HFFc6 (cell line): ENCODE results near the gene ACTN3. TPM values are rescaled to one million over a fixed set of nuclear protein-coding genes. Genes with fewer than 3 reads are reported as not detected.

ENCODE experiments used
- DNase-seq: peaks from one replicate; pipeline ENCODE4 v3.0.0-alpha.2; 2018
- H3K27ac Mint-ChIP-seq: 2 replicates; pipeline ENCODE4 v1.8.0; 2020; ENCODE audit warnings: mild to moderate bottlenecking, mixed read lengths
- H3K27me3 Mint-ChIP-seq: 2 replicates; pipeline ENCODE4 v1.8.0; 2021; ENCODE audit warnings: mild to moderate bottlenecking, moderate library complexity, mixed read lengths; ENCODE audit not compliant: insufficient read depth
- H3K36me3 Mint-ChIP-seq: 2 replicates; pipeline ENCODE4 v1.8.0; 2021; ENCODE audit warnings: low read depth, mixed read lengths
- H3K4me1 Mint-ChIP-seq: 2 replicates; pipeline ENCODE4 v1.8.0; 2020; ENCODE audit warnings: low read depth, mixed read lengths
- H3K4me3 Mint-ChIP-seq: 2 replicates; pipeline ENCODE4 v1.8.0; 2020; ENCODE audit warnings: mild to moderate bottlenecking, moderate library complexity, mixed read lengths
- H3K9me3 Mint-ChIP-seq: 2 replicates; pipeline ENCODE4 v1.8.0; 2020; ENCODE audit warnings: mild to moderate bottlenecking, mixed read lengths
- total RNA-seq, 6 experiments: library from RNA; stranded (reverse); fragmentation: NEBNext Ultra II Directional; extraction: Animal tissue kit (Norgen Biotek cat#: 25700); gene quantifications; 2 replicates in 1 of 6; 3 replicates in 5 of 6; pipeline ENCODE4 v1.2.3, GENCODE V29; 2021
- TF ChIP-seq, protein P1 (sequence below): fragments of 200-600 bp; sonication (generic); IDR thresholded peaks from 2 replicates; pipeline ENCODE4 v1.5.0; 2021; ENCODE audit warnings: antibody characterized with exemption, mild to moderate bottlenecking

Gene ACTN3
- total RNA-seq, 6 experiments from 2014 or later = 0.07 to 0.24 (median 0.10) TPM; not detected in 2

DNA sequence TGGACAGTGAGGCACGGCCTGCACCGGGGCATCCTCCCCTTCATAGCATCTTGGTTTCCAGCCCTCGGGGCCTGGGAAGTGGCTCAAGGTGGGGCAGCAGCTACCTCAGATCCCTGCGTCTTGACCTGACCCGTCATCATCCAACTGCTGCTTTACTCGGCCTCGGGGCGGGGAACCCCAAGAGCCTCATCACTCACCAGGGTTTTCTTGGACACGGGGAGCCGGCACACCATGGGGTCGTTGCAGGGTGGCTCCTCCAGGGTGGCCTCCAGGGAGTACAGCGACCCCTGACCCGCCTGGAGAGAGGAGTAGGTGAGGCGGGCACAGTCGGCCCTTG lies 21.1 kb downstream of the ACTN3 start:
- Mint-ChIP-seq H3K27me3 (peaks cover 15% of the 10 kb centered on the region), H3K9me3 (no peaks in the 10 kb centered on the region), H3K4me1 (peaks cover 5% of the 10 kb centered on the region; the same call in 1 of the 2 replicates), H3K36me3 (no peaks in the 10 kb centered on the region), H3K4me3 (peak overlapping the region; percentile 65), H3K27ac (no peak overlapping the region)
- TF ChIP-seq, protein P1, sequence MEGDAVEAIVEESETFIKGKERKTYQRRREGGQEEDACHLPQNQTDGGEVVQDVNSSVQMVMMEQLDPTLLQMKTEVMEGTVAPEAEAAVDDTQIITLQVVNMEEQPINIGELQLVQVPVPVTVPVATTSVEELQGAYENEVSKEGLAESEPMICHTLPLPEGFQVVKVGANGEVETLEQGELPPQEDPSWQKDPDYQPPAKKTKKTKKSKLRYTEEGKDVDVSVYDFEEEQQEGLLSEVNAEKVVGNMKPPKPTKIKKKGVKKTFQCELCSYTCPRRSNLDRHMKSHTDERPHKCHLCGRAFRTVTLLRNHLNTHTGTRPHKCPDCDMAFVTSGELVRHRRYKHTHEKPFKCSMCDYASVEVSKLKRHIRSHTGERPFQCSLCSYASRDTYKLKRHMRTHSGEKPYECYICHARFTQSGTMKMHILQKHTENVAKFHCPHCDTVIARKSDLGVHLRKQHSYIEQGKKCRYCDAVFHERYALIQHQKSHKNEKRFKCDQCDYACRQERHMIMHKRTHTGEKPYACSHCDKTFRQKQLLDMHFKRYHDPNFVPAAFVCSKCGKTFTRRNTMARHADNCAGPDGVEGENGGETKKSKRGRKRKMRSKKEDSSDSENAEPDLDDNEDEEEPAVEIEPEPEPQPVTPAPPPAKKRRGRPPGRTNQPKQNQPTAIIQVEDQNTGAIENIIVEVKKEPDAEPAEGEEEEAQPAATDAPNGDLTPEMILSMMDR = no peak; the same call in 1 of the 2 replicates
- no peak for DNase-seq

DNA sequence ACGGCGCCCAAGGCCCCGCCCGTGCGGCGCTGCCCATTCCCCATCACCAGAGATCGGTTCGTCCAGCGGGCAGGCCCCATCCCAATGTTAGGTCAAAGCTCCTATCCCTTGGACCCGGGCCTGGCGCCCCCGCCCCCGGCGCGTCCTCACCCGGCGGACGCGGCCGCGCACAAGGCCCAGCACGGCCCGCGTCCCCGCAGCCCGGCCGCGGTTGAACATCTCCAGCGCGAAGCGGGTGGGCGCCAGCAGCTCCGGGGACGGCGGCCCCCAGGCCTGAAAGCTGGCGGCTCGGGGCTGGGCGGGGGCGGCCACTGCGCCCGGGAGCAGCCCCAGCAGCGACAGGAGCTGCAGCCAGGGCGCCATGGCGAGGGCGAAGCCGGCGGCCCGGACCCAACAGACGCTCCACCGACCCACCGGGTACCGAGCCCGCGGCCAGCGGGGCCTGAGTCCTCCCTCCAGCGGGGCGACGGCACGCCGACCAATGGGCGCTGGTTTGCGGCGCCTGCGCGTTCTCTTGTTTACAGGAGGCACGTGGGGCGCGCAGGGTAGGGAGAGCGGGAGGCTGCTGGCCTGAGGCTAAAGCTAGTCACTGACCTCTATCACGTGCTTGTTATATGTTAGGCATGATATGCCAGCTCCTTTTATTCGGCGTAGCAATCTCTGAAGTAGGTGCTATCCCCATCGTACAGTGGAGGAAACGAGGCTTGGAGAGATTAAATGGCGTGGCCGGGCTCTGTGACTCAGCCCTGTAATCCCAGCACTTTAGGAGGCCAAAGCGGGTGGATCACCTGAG lies 21.6 kb downstream of the ACTN3 start, which contains the start of gene CTSF:
Gene CTSF (minus strand): TSS at position 483 of the 793 bp plus-strand sequence. CDS start 120 bp downstream, at position 363.
- peak; percentile 60 for DNase-seq
- peak within 1 kb of the TSS; percentile 83 for H3K4me3 Mint-ChIP-seq
- H3K27me3 Mint-ChIP-seq = peaks cover 15% of the 10 kb centered on the region
- H3K27ac Mint-ChIP-seq = peak within 1 kb of the TSS; percentile 60
- TF ChIP-seq, protein P1 = no peak
- H3K9me3 Mint-ChIP-seq = no peaks in the 10 kb centered on the region
- no peaks in the 10 kb centered on the region for H3K36me3 Mint-ChIP-seq
- peaks cover 5% of the 10 kb centered on the region; the same call in 1 of the 2 replicates for H3K4me1 Mint-ChIP-seq

DNA sequence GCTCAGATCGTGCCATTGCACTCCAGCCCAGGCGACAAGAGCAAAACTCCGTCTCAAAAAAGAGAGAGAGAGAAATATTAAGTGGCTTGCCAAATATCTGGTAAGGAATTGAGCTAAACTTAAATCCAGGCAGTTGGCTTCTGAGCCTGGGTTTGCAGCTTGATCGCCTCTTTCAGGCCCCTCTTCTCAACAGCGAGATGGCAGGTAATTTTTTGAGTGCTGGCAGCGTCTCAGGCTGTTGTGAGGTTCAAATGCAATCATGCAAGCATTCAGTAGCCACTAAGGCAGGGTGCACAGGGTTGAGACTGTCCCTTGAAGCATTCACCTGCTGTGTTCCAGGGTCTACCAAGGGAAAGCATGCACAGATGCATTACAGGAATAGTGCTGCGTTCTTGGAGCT lies 22.4 kb downstream of the ACTN3 start:
- Mint-ChIP-seq H3K27ac (no peak overlapping the region), H3K4me1 (peaks cover 9% of the 10 kb centered on the region), H3K36me3 (0 out of 2 replicates have a peak, but pooled peaks cover 4% of the 10 kb centered on the region), H3K27me3 (peaks cover 21% of the 10 kb centered on the region), H3K9me3 (no peaks in the 10 kb centered on the region), H3K4me3 (no peak overlapping the region)
- DNase-seq = no peak
- TF ChIP-seq, protein P1 = no peak

DNA sequence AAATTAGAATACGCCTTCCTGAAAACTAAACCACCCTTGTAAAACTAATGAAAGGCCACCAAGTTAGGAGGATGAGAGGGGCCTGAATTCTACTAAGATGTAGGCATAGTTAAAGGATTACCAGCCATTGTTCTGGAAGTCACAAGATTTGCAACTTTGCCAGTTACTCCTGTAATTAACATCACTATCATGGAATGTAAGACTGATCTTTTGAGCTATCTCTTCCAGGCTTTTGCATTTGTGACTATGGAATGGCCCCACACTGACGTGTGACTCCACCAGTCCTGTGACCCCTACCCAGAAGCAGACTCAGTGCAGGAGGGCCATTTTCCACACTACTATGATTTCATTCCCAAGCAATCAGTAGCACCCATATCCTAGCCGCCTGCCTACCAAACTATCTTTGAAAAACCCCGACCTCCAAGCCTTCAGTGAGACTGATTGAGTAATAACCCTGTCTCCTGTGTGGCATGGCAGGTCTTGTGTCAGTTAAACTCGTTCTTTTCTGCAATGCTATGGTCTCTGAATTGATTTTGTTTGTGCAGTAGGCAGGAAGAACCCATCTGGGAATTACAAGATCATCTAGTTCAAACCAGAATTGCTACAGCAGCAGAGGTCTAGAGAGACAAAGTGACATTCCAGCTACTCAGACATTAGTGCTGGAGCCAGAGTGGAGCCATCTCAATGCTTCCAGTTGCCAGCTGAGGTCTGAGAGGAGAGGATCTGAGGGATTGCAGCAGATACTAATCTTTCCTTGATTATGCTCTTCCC lies 23.6 kb downstream of the ACTN3 start:
- Mint-ChIP-seq H3K27ac (no peak overlapping the region), H3K9me3 (no peaks in the 10 kb centered on the region), H3K4me1 (peaks cover 18% of the 10 kb centered on the region), H3K27me3 (peaks cover 31% of the 10 kb centered on the region), H3K36me3 (0 out of 2 replicates have a peak, but pooled peaks cover 5% of the 10 kb centered on the region), H3K4me3 (no peak overlapping the region)
- DNase-seq = no peak
- TF ChIP-seq, protein P1 = no peak

DNA sequence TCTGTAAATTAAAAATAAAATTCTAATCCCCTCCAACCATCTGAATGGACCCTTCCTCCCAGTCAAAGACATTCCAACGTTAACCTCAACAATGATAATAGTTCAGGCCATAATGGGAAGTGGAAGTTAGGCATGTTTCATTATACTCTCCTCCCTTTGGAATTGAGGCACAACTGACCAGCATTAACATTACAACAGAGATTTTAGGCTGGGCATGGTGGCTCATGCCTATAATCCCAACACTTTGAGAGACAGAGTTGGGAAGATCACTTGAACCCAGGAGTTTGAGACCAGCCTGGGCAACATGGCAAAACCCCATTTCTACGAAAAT lies 24.1 kb downstream of the ACTN3 start:
- TF ChIP-seq, protein P1 = no peak
- no peak overlapping the region for H3K4me3 Mint-ChIP-seq
- peaks cover 33% of the 10 kb centered on the region for H3K27me3 Mint-ChIP-seq

More for the DNA sequence above, 24.1 kb downstream of the ACTN3 start:
- Mint-ChIP-seq H3K27ac (no peak overlapping the region), H3K4me1 (peaks cover 18% of the 10 kb centered on the region), H3K36me3 (0 out of 2 replicates have a peak, but pooled peaks cover 5% of the 10 kb centered on the region), H3K9me3 (no peaks in the 10 kb centered on the region)
- no peak for DNase-seq
